Right cardiac atrium (tissue), 5 donors: ENCODE measurements around the gene PTPRN2. TPM values are rescaled to one million over a fixed set of nuclear protein-coding genes. Genes with fewer than 3 reads are reported as not detected.

Experiments
- ATAC-seq, 2 donors: fragments of 200-7000 bp; cut with Tn5 transposase; one replicate each; pipeline versions ENCODE4 v1.8.0 to v1.9.1; 2020; ENCODE audit warnings: moderate library complexity in 2 of 2, mild to moderate bottlenecking in 1 of 2
- DNase-seq, 3 donors: peaks; one replicate each; pipeline ENCODE4 v3.0.0-alpha.2; 2020
- H3K27ac ChIP-seq: one replicate; pipeline ENCODE4 v1.5.1; 2013; ENCODE audit warnings: mild to moderate bottlenecking, low read length, control low read depth, moderate library complexity
- H3K27me3 ChIP-seq: one replicate; pipeline ENCODE4 v1.6.1; 2013; ENCODE audit not compliant: control insufficient read depth, insufficient read depth
- H3K4me1 ChIP-seq: one replicate; pipeline ENCODE4 v1.6.1; 2013; ENCODE audit warnings: low read length; ENCODE audit not compliant: control insufficient read depth, insufficient read depth
- H3K4me3 ChIP-seq: one replicate; pipeline ENCODE4 v1.5.1; 2013; ENCODE audit warnings: low read length, control low read depth
- H3K9me3 ChIP-seq: one replicate; pipeline ENCODE4 v1.6.1; 2013; ENCODE audit warnings: low read length; ENCODE audit not compliant: control insufficient read depth
- WGBS: extraction: QIAGEN DNeasy Blood & Tissue Kit; methylation state at CpG from one replicate; pipeline ENCODE4 v1.1.7; 2013; 5-methylcytosine and 5-hydroxymethylcytosine counted together
- intact Hi-C, 4 donors: fragments of 100-400 bp; cut with DNase I; formaldehyde crosslinking; loops; one replicate each; pipeline versions ENCODE4 v1.11.0 to v1.14.0; 2022 to 2023
- polyA plus RNA-seq: library from polyadenylated mRNA; stranded (reverse); fragments of 200-250 nt; gene quantifications from one replicate; pipeline ENCODE4 v1.2.3, GENCODE V29; 2013
- total RNA-seq, 4 donors: library from RNA; stranded (reverse); fragmentation: NEBNext Ultra II Directional; extraction: Animal tissue kit (Norgen Biotek cat#: 25700); gene quantifications; one replicate each; pipeline ENCODE4 v1.2.1, GENCODE V29; 2021
- donor health status: healthy with polysubstance abuse.
- donor health status: DM: no; HTN: yes; CAD: no.
- donor health status: DM: no; HTN: no; CAD: no.
- donor health status: DM: no; HTN: yes; CAD: no; lungs with severe emphysema.
- donor health status: DM: yes; HTN: yes; CAD: no.

The PTPRN2 gene
- total and polyA plus RNA-seq, 5 donors, result 1.5 to 3.9 (median 1.9) TPM

DNA sequence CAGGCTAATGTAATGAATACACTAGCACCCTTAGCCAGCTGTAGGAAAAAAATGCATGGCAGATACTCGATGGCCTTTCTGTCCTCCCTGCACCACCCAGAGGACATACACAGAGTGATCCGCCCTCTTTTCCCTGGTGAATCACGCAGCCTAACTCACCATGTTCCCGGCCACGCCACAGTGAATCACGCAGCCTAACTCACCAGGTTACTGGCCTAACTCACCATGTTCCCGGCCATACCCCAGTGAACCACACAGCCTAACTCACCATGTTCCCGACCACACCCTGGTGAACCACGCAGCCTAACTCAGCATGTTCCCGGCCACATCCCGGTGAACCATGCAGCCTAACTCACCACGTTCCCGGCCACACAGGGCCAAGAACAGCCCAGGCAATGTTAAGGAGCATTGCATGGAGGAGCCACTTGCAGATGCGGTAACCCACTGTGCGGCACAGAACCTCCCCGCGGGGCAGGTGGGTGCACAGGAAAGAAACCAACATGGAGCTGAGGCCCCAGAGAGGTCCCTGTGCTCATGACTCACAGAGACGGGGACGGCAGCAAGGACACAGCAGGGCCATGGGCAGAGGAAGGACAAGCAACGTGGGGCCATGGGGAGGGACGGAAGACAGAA lies 742.3 kb downstream of the PTPRN2 start:
- ATAC-seq (no peak), DNase-seq (no peak)
- 87% methylated on average over 21 of the region's 21 CpGs for WGBS
- intact Hi-C loops, result no loop called here
- no peaks in the 10 kb centered on the region for H3K4me1 ChIP-seq
- no peak overlapping the region for H3K4me3 ChIP-seq
- no peaks in the 10 kb centered on the region for H3K27me3 ChIP-seq
- no peak overlapping the region for H3K27ac ChIP-seq
- H3K9me3 ChIP-seq, result no peaks in the 10 kb centered on the region

- ATAC-seq (no peak), DNase-seq (no peak)
- intact Hi-C loops, result no loop called here
- no peaks in the 10 kb centered on the region for H3K27me3 ChIP-seq
- no peak overlapping the region for H3K4me3 ChIP-seq
- H3K27ac ChIP-seq, result no peak overlapping the region
- WGBS, result 84% methylated on average over 17 of the region's 17 CpGs
- H3K4me1 ChIP-seq, result no peaks in the 10 kb centered on the region
- H3K9me3 ChIP-seq, result no peaks in the 10 kb centered on the region
These were observed 743.0 kb downstream of the PTPRN2 start for GRCh38 chr7:157844611-157845010.

DNA sequence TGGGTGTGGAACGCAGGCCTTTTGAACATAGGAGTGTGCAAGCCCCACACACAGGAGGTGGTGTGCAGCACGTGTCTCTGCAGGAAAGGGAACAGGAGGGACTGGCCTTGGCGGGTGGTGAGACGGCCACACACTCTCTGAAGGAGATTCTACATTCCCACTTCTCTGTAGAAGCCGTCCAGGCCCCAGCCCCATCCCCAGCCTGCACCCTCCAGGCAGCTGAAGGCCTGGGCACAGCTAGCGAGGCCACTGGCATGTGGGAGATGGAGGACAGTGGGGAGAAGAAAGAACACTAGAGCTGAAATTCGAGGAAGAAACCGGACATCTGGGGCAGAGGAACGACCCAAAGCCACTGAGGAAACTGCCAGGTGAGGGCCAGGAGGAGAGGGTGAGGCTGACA lies 743.5 kb downstream of the PTPRN2 start:
- ATAC-seq, result peak in 1 of 2 donors; percentile 21
- Histone ChIP-seq H3K4me3 (no peak overlapping the region), H3K9me3 (no peaks in the 10 kb centered on the region), H3K4me1 (no peaks in the 10 kb centered on the region), H3K27ac (no peak overlapping the region), H3K27me3 (no peaks in the 10 kb centered on the region)
- intact Hi-C loops, result no loop called here
- 79% methylated on average over 9 of the region's 9 CpGs for WGBS
- no peak for DNase-seq

DNA sequence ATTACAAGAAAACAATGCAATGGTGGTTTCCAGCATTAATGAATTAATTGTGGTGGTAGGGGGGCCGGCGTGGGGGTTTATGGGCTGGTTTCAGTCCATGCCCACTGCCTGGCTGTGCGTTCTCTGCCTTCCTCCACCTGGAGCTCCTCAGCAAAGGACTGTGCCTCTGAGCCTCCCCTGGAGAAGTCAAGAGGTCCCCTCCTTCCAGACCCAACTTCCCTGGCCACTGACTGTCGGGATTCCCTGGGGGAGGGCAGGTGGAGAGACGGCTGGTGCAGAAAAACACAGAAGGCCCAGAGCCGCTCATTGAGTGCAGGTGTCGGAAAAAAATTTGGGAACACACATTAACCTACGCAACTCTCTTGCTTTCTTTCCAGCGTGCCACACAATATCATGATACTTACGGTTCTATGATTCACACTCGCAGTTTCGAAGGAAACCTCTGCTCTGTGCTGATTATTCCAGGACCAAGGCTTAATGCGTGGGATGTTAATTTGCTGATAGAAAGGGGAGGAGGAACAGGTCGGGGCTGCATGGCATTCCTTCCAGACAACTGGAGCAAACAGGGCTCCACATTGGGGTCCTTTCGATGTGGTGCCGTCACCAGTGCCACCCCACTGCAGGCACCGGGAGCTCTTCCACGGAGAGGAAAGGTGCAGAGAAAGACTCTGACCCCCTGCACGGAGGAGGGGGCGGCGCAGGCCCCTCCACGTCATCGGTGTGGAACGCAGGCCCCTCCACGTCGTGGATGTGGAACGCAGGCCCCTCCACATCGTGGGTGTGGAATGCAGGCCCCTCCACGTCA lies 744.1 kb downstream of the PTPRN2 start:
- no peak overlapping the region for H3K27ac ChIP-seq
- no peaks in the 10 kb centered on the region for H3K9me3 ChIP-seq
- no peak overlapping the region for H3K4me3 ChIP-seq
- ATAC-seq (no peak), DNase-seq (no peak)
- no peaks in the 10 kb centered on the region for H3K27me3 ChIP-seq
- WGBS, result 84% methylated on average over 29 of the region's 29 CpGs
- no peaks in the 10 kb centered on the region for H3K4me1 ChIP-seq
- intact Hi-C loops, result no loop called here

DNA sequence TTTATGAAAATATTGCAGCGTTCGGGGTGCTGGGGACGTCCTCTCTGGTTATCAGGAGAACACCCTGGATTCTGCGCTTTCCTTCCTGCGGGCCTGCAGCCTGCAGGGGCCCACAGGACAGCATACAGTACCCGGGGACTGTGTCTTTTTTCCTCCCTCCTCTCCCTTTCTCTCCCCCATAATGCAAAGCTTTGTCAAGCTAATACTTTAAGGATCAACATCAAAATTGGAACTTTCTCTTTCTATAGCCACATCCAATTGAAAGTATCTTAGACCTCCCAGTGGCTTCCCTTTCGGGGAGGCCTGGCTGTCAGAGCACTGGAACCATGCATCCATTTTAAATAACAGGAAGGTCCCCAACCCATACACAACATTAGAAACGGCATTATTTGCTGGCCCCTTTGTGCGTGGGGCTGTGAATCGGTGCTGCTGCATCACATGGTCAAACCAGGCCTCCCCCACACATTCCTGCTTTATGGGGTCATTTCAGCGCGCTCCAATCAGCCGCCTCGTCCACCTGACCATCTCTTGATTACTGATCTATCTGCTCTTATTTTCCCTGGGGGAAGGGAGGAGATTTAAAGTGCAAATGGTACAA lies 745.8 kb downstream of the PTPRN2 start:
- WGBS, result 58% methylated on average over 14 of the region's 14 CpGs
- H3K4me3 ChIP-seq, result no peak overlapping the region
- intact Hi-C loops, result no loop called here
- H3K27me3 ChIP-seq, result no peaks in the 10 kb centered on the region
- DNase-seq (no peak), ATAC-seq (no peak)
- no peak overlapping the region for H3K27ac ChIP-seq
- no peaks in the 10 kb centered on the region for H3K9me3 ChIP-seq
- H3K4me1 ChIP-seq, result no peaks in the 10 kb centered on the region

DNA sequence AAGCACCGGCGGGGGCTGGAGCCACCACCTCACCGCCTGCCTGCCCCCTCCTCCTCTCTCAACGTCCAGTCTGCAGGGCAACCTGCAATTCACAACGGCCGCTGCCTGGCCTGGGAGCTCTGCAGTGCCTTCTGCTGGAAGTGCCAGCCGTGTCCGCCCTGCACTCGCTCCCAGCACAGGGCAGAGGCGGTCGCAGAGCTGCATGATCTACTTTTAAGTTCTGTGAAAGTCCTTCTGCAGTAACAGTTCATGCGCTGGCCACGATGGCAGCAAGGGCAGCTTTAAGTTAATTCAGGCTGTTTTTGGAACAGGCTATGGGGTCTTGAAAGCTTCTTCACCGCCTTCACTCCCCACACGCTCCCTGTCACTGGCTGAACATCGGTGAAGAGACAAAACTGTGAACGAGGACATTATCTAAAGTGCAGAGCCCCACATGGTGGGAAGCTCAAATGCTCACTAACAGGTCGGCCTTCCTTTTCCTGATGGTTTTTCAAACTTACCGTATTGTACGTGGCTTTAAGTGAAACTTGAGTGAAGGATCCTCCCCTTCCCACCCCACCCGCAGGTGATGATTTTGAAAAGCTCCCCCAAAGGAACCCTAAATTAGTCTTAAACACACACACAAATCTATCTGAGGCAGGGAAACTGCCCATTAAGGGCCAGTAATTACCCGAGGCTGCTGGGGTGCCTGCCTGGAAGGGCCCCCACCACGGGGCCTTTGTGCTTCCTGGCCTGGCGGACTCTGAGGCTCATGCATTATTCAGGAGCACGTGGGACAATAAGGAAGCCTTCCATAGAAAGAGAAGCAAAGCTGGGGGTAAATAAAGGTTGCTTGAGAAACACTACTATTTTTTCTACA lies 746.5 kb downstream of the PTPRN2 start:
- H3K4me3 ChIP-seq, result no peak overlapping the region
- H3K4me1 ChIP-seq, result no peaks in the 10 kb centered on the region
- intact Hi-C loops, result no loop called here
- WGBS, result 54% methylated on average over 25 of the region's 25 CpGs
- DNase-seq (no peak), ATAC-seq (no peak)
- no peak overlapping the region for H3K27ac ChIP-seq
- no peaks in the 10 kb centered on the region for H3K27me3 ChIP-seq
- no peaks in the 10 kb centered on the region for H3K9me3 ChIP-seq

GRCh38 chr7:157840174-157840913 lies 747.3 kb downstream of the PTPRN2 start:
- no peak overlapping the region for H3K27ac ChIP-seq
- intact Hi-C loops, result no loop called here
- no peaks in the 10 kb centered on the region for H3K4me1 ChIP-seq
- no peaks in the 10 kb centered on the region for H3K9me3 ChIP-seq
- DNase-seq (no peak), ATAC-seq (no peak)
- 92% methylated on average over 36 of the region's 36 CpGs for WGBS
- H3K27me3 ChIP-seq, result no peaks in the 10 kb centered on the region
- no peak overlapping the region for H3K4me3 ChIP-seq

GRCh38 chr7:157839672-157840167 lies 747.9 kb downstream of the PTPRN2 start:
- no peak for DNase-seq
- no peaks in the 10 kb centered on the region for H3K27me3 ChIP-seq
- intact Hi-C loops, result no loop called here
- H3K4me1 ChIP-seq, result no peaks in the 10 kb centered on the region
- no peak for ATAC-seq
- H3K9me3 ChIP-seq, result no peaks in the 10 kb centered on the region
- H3K27ac ChIP-seq, result no peak overlapping the region
- H3K4me3 ChIP-seq, result no peak overlapping the region
- 94% methylated on average over 9 of the region's 9 CpGs for WGBS

DNA sequence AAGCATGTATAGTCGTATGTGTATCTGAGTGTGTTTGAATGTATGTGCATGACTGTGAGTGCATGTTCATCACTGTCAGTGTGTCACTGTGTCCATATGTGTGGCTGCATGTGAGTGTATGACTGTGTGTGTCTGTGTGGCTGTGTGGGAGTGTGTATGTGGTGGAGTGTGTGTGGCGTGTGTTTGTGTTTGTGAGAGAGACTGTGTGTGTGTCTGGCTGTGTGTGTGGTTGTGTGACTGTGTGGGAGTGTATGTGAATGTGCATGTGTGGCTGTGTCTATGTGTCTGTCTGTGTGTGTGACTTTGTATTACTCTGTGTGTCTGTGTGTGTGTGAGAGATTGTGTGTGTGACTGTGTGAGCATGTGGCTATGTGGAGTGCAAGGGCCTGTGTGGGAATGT lies 748.4 kb downstream of the PTPRN2 start:
- H3K9me3 ChIP-seq, result no peaks in the 10 kb centered on the region

DNA sequence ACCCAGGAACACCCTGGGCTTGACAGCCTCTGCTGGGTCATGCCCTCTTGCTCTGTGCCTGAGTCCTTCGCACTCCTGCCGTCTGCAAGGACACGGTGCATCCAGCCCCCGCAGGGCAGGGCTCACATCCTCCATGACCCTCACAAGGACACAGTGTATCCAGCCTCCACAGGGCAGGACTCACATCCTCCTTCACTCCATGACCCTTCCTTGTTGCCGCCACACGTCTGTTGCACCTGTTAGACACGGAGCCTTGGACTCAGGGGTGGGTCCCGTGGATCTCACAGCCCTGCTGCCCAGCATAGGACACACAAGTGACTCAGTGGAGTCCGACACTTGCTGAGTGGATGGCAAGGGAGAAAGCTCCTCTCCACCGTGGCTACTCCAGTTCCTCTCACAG lies 750.1 kb downstream of the PTPRN2 start:
- Histone ChIP-seq H3K4me1 (no peaks in the 10 kb centered on the region), H3K4me3 (no peak overlapping the region), H3K9me3 (no peaks in the 10 kb centered on the region), H3K27ac (no peak overlapping the region), H3K27me3 (no peaks in the 10 kb centered on the region)
- ATAC-seq, result no peak
- intact Hi-C loops, result no loop called here
- DNase-seq, result no peak
- WGBS, result 89% methylated on average over 10 of the region's 10 CpGs

More for the DNA sequence above, 748.4 kb downstream of the PTPRN2 start:
- no peak overlapping the region for H3K27ac ChIP-seq
- intact Hi-C loops, result no loop called here
- H3K4me3 ChIP-seq, result no peak overlapping the region
- H3K4me1 ChIP-seq, result no peaks in the 10 kb centered on the region
- no peaks in the 10 kb centered on the region for H3K27me3 ChIP-seq
- 81% methylated on average over 2 of the region's 2 CpGs for WGBS
- no peak for ATAC-seq
- no peak for DNase-seq
